ENCODE data around the gene ERLIN1.

ERLIN1 gene

DNA sequence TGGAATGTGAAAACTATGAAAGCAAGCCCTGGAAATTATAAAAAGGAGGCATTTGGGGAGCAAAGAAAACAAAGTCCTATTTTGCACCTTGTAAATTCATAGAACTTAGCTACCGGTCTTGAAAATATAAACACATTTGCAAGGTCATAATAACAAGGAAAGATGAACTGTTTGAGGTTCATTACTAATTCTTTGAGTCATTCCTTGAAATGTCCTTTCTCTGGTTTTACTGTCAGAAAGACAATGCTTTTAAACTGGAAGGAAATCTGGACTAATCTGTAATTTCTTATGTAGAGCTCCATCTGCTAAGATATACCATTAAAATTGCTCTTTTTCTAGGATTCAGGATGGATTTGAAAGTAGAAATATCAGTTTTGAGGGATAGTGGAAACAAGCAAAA is 1.4 kb downstream of the ERLIN1 start:
- peaks cover 76% of the 10 kb centered on the region for H3K36me3 Mint-ChIP-seq (ENCODE audit: low read depth)
- peak overlapping the region; percentile 89 for H3K27ac Mint-ChIP-seq
- H3K9me3 Mint-ChIP-seq: no peaks in the 10 kb centered on the region
- peak overlapping the region; percentile 90 for H3K4me3 Mint-ChIP-seq
- no peaks in the 10 kb centered on the region for H3K27me3 Mint-ChIP-seq
- peaks cover 57% of the 10 kb centered on the region for H3K4me1 Mint-ChIP-seq (ENCODE audit: low read depth)

DNA sequence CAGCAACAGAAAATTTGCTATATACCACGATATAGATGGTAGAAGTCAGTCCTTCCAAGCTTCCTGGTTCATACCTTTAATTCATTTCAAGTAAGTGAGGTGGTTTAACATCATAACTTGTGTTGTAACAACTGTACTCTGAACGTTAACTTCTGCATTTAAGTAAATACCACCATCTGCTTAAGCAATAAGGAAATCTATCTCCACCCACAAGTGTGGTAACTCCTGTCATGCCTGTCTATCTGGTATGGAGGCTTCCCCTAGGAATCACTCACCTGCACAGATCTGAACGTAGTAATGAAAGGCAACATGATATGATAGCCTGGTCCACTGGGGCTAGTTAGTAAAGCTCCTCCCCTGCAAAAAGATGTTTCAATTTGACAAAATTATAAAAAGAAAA is 2.3 kb downstream of the ERLIN1 start:
- Mint-ChIP-seq H3K4me3 (peak overlapping the region; percentile 90), H3K27ac (no peak overlapping the region), H3K36me3 (ENCODE audit: low read depth) (peaks cover 73% of the 10 kb centered on the region), H3K4me1 (ENCODE audit: low read depth) (peaks cover 47% of the 10 kb centered on the region), H3K27me3 (no peaks in the 10 kb centered on the region), H3K9me3 (no peaks in the 10 kb centered on the region)

DNA sequence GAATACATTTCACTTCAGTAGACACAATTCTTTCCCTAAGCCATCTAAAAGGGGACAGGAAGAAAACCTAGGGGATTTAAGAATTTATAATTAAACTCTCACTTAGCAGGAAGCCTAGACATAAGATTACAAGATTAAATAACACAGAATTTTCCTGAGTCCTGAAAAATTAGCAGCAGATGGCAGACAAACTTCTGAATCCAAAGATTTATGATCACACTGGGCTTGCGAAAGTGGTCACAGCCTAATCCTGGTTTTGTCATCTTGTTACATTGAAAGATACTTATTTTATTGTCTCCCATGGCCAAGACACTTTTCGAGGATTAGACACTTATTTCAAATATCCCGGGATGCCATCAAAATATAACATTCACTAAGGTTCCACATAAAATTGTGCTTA is 2.9 kb downstream of the ERLIN1 start:
- H3K4me1 Mint-ChIP-seq (ENCODE audit: low read depth): peaks cover 43% of the 10 kb centered on the region
- no peak overlapping the region for H3K27ac Mint-ChIP-seq
- no peaks in the 10 kb centered on the region for H3K27me3 Mint-ChIP-seq
- H3K4me3 Mint-ChIP-seq: no peak overlapping the region
- H3K9me3 Mint-ChIP-seq: no peaks in the 10 kb centered on the region
- H3K36me3 Mint-ChIP-seq (ENCODE audit: low read depth): peaks cover 73% of the 10 kb centered on the region

DNA sequence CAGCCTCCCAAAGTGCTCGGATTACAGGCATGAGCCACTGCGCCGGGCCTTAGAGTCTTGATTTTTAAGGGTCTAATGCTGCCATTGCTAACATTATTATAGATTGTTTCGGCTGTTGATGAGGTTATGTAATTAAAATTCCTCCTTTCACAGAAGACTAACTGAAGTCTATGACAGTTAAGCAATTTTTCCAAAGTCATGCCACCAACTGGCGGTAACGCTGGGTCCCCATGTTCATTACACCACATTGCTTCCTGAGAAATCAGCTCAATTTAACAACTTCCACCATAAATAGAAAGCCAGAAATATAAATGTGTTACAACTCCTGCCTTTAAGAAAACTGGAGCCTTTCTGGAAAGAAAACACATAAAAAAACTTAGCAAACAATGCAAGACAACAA is 3.5 kb downstream of the ERLIN1 start:
- no peak overlapping the region for H3K27ac Mint-ChIP-seq
- no peaks in the 10 kb centered on the region for H3K27me3 Mint-ChIP-seq
- H3K36me3 Mint-ChIP-seq (ENCODE audit: low read depth): peaks cover 73% of the 10 kb centered on the region
- H3K4me1 Mint-ChIP-seq (ENCODE audit: low read depth): peaks cover 37% of the 10 kb centered on the region
- no peaks in the 10 kb centered on the region for H3K9me3 Mint-ChIP-seq
- no peak overlapping the region for H3K4me3 Mint-ChIP-seq

DNA sequence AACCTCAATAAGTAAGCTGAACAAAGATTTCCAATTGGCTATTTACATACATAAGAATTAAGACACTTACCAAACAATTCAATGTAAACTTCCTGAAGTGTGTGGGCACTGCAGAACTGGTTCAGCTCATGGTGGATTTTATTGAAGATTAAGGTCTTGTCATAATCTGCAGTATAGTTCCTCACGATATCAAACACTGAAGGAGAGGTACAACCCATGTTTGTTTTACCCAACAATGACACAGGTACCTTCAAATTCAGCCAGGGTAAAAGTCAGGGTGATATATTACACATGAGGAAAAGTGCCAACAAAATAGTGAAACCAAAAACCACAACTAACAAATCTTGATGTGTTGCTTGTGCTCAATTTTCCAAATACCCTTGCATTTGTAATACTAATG is 10.0 kb downstream of the ERLIN1 start:
- Mint-ChIP-seq H3K4me1 (ENCODE audit: low read depth) (peaks cover 42% of the 10 kb centered on the region), H3K27ac (no peak overlapping the region), H3K27me3 (no peaks in the 10 kb centered on the region), H3K36me3 (ENCODE audit: low read depth) (peaks cover 86% of the 10 kb centered on the region), H3K9me3 (peaks cover 6% of the 10 kb centered on the region), H3K4me3 (no peak overlapping the region)

DNA sequence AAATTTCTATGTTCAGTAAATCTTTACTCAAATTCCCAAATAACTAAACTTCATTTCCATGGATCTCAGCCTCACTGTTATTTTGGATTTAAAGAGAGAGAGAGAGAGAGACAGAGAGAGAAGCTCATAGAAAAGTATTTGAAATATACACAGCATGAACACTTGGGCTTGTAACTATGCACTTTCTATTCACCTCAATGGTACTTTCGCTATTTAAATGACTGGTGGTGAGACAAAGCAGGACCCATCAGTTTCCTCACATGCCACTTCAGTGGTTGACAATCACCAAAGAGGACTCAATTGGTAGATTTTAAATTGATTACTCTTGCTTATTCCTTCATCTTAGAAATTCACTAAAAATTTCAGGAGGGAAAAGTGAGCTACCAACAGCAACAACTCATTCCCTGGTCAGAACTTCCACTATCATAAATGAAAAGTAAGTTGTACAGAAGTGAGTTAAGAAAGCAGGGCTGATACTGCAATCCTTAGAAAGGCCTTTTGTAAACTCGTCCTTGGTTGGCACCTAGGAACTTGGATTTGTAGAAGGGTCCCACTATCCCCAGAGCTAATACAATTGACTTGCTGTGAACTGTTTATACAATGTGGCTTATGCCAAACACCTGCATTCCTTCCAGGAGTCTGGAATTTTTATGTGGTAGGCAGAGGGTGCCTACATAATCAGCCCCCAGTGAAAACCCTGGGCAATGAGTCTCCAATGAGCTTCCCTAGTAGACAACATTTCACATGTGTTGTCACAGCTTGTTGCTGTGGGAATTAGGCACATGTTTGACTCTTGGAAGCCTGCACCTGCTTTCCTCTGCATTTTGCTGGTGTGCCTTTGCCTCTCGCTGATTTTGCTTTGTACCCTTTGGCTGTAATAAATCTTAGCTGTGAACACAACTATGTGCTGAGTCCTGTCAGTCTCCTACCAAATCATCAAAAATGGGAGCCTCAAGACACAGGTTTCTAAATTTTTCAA is 10.8 kb downstream of the ERLIN1 start:
- no peaks in the 10 kb centered on the region for H3K27me3 Mint-ChIP-seq
- peaks cover 6% of the 10 kb centered on the region for H3K9me3 Mint-ChIP-seq
- H3K4me3 Mint-ChIP-seq: peak overlapping the region; percentile 56
- peaks cover 41% of the 10 kb centered on the region for H3K4me1 Mint-ChIP-seq (ENCODE audit: low read depth)
- peak overlapping the region; percentile 51 for H3K27ac Mint-ChIP-seq
- peaks cover 84% of the 10 kb centered on the region for H3K36me3 Mint-ChIP-seq (ENCODE audit: low read depth)

DNA sequence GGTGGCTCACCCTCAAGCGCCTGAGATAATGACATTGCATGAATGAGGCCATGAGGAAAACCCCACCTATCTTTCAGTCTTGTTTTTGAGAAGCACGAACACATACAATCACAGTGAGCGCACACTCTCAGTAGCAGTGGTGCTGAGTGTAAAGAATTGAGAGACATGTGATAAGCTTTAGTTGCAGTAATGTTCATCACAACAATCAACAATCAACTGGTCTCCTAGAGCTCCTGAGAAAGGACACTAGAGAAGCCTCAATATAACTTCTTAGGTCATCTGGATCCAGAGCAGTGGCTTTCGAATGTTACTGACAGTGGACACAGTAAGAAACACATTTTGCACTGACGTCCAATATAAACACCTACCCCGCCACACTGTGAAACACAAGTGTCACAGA is 12.8 kb downstream of the ERLIN1 start:
- Mint-ChIP-seq H3K36me3 (ENCODE audit: low read depth) (peaks cover 80% of the 10 kb centered on the region), H3K27ac (no peak overlapping the region), H3K4me1 (ENCODE audit: low read depth) (peaks cover 53% of the 10 kb centered on the region), H3K4me3 (no peak overlapping the region), H3K9me3 (peaks cover 6% of the 10 kb centered on the region), H3K27me3 (no peaks in the 10 kb centered on the region)

DNA sequence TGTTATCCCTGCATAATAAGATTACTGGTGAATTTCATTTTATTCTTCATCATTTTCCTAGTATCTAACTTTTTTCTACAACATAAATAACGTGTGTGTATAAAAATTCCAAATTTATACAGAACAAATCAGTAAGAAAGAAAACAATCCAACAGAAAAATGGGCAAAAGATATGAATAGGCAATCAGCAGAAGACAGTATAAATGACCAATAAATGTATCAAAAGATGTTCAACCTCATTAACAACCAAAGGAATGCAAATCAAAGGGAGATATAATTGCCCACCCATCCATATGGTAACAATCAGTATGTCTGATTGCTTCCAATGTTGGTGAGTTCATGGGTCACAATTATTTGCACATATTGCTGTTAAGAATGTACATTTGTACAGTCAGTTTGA is 13.5 kb downstream of the ERLIN1 start:
- H3K36me3 Mint-ChIP-seq (ENCODE audit: low read depth): peaks cover 78% of the 10 kb centered on the region

DNA sequence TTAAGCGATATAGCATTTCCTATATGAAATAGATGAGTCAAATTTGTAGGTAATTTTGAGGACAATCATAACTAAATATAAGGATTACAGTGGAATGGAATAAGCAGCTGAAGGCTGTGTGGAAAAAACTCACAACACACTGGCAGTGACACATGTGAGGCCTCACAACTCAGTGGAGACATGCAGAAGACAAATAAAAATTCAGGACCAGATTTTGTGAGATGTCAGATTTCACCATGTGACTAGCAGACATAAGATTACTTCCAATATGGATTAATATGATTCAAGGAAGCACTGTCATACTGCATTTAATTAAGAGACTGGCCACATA is 17.6 kb downstream of the ERLIN1 start:
- peaks cover 6% of the 10 kb centered on the region for H3K9me3 Mint-ChIP-seq
- H3K4me1 Mint-ChIP-seq (ENCODE audit: low read depth): peaks cover 45% of the 10 kb centered on the region
- H3K36me3 Mint-ChIP-seq (ENCODE audit: low read depth): peaks cover 71% of the 10 kb centered on the region
- H3K27ac Mint-ChIP-seq: peak overlapping the region; percentile 80
- H3K27me3 Mint-ChIP-seq: no peaks in the 10 kb centered on the region
- peak overlapping the region; percentile 39 for H3K4me3 Mint-ChIP-seq

More for the DNA sequence above, 13.5 kb downstream of the ERLIN1 start:
- Mint-ChIP-seq H3K4me3 (no peak overlapping the region), H3K27me3 (no peaks in the 10 kb centered on the region), H3K27ac (no peak overlapping the region), H3K4me1 (ENCODE audit: low read depth) (peaks cover 60% of the 10 kb centered on the region), H3K9me3 (peaks cover 6% of the 10 kb centered on the region)

DNA sequence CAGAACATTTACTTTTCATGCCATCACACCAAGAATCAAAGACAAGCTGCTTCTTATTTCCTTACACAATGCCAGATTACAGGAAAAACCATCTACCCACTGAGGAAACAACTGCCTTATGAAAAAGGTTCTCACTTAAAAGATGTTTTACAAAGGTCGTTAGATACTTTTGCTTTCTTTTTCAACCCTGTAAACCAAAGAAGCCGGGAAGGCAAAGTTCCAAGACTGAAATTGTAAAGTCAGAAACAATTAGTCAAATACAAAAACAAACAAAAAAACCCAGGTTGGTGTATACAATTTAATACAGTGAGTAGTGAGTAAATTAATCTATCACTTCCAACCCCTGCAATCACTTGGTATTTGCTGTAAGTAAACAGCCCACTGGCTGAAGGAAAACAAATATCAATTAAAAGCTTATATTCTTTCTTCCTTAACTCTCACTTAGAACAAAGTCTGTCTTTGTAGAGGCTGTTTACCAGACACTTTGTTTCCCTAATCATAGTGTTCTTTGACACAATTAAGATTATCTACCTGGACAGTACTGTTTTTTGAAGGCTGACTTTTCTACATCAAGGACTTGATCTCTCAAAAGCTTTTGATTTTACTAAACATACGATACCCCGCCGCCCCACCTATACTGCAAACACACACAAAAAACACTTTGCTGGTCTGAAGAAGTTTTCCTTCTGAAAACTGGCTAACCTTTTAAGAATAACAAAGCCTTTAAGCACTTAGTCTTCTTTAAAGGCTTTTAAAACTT is 18.1 kb downstream of the ERLIN1 start:
- H3K36me3 Mint-ChIP-seq (ENCODE audit: low read depth): peaks cover 69% of the 10 kb centered on the region
- no peaks in the 10 kb centered on the region for H3K27me3 Mint-ChIP-seq
- H3K4me3 Mint-ChIP-seq: peak overlapping the region; percentile 39
- H3K4me1 Mint-ChIP-seq (ENCODE audit: low read depth): peaks cover 42% of the 10 kb centered on the region
- peaks cover 6% of the 10 kb centered on the region for H3K9me3 Mint-ChIP-seq
- peak overlapping the region; percentile 80 for H3K27ac Mint-ChIP-seq

DNA sequence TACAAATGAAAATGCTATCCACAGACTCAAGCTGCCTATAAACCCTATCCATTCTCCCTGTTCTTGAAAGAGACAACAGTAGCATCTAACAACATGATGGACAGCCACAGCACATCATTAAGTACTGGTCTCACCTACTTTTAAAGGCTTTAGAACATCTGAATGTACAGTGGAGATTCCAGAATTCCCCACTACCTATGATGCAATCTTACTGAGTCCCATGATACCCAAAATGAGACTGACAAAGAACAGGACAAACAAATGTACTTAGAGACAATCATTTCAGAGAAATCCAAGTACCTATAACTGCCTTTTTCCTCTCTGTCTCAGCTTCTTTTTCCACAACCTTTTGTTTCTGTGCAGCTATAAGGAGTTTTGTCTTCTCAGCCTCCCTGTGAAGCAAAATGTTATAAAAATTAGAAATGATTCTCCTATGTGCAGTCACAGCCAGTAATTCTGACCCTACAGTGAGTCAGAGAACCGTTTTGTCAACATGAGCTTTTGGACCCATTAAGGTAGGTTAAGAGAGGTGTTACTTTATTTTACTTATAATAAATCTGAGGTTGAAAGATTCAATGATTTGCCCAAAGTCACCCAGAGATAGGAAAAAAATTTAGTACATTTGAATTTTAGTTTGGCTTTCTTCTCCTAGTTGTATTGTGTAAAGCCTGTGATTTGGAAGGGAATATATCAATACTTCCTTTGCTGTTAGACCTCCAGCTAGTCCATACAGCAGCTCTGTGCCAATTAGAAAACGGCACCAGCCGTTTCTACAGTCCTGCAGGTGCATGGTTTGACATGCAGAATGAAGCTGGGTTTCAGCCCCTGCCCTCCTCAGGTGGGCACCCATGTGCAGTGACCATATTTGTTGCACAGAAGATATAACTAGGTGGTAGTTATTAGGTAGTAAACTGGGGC is 21.9 kb downstream of the ERLIN1 start:
- Mint-ChIP-seq H3K4me1 (ENCODE audit: low read depth) (peaks cover 30% of the 10 kb centered on the region), H3K9me3 (no peaks in the 10 kb centered on the region), H3K36me3 (ENCODE audit: low read depth) (peaks cover 71% of the 10 kb centered on the region), H3K27ac (no peak overlapping the region), H3K4me3 (no peak overlapping the region), H3K27me3 (no peaks in the 10 kb centered on the region)

DNA sequence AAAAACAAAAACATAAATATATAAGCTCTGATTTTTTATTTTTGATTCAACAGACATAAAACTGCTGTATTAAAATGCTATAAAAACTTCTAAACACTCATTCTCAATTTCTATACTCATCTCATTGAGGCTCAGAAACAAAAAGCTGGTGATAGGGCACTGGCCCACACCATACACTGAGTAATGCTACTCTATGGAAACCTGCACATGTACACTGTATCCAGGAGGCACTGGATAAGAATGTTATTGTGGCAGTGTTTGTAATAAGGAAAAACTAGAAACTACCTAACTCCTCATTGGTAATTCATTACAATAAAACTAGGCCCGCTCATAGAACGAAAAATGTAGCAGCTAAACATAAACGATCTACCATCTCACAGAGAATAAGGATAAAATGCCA is 23.1 kb downstream of the ERLIN1 start:
- no peak overlapping the region for H3K4me3 Mint-ChIP-seq
- no peaks in the 10 kb centered on the region for H3K9me3 Mint-ChIP-seq
- H3K36me3 Mint-ChIP-seq (ENCODE audit: low read depth): peaks cover 76% of the 10 kb centered on the region
- peak overlapping the region; percentile 23 for H3K27ac Mint-ChIP-seq
- no peaks in the 10 kb centered on the region for H3K27me3 Mint-ChIP-seq
- H3K4me1 Mint-ChIP-seq (ENCODE audit: low read depth): peaks cover 22% of the 10 kb centered on the region

DNA sequence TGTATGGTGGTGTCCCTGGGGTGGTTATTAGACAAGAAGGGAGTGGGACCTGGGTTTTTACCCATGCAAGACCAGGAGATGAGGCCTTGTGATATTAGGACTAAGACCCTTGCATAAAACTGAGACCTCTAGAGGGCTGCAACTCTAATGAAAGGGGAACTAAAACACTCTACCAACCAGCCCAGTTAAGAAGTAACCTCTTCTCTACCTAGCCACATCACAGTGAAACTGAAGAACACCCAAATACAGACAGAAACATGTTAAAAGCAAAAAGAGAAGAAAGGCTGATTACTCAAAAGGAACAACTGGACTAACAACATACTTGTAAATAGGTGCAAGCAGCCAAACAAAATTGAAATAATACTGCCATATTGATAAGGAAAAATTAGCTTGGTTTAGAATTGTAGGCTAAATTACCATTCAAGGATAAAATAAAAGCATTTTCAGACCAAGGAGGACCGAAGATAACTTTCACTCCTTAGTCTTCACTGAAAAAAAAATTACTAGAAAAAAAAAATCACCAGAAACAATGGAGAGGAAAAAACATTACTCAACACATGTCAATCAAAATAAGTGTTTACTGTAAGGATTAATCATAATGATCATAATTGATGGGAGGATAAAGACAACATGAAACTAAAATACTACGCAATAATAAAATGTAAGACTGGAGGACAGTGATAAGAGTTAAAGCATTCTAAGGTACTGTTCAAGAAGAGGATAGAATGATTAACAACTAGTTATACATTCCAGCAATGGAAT is 27.6 kb downstream of the ERLIN1 start:
- Mint-ChIP-seq H3K9me3 (no peaks in the 10 kb centered on the region), H3K4me1 (ENCODE audit: low read depth) (peaks cover 15% of the 10 kb centered on the region), H3K27me3 (no peaks in the 10 kb centered on the region), H3K4me3 (no peak overlapping the region), H3K27ac (no peak overlapping the region), H3K36me3 (ENCODE audit: low read depth) (peaks cover 84% of the 10 kb centered on the region)

DNA sequence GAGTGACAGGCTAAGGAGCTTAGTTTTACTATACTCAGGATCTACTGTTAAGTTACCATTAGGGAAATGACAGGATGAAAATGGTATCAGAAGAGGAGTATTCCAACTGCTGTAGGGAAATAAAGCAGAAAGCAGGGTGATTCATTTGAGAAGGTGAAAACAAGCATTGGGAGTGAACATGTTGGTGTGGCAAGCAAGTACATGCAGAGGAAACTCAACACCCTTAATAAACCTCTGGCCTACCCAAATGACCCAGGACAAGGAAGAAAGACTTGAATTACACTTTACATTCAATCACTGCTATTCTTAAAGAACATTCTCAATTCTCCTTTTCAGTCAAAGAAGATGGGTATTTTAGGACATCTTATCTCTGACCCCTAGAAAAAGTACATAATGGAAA is 28.7 kb downstream of the ERLIN1 start:
- no peaks in the 10 kb centered on the region for H3K27me3 Mint-ChIP-seq
- no peak overlapping the region for H3K27ac Mint-ChIP-seq
- H3K4me3 Mint-ChIP-seq: no peak overlapping the region
- peaks cover 17% of the 10 kb centered on the region for H3K4me1 Mint-ChIP-seq (ENCODE audit: low read depth)
- H3K9me3 Mint-ChIP-seq: no peaks in the 10 kb centered on the region
- H3K36me3 Mint-ChIP-seq (ENCODE audit: low read depth): peaks cover 82% of the 10 kb centered on the region

All from stimulated activated naive CD8-positive, alpha-beta T cell treated with anti-CD3 and anti-CD28 coated beads, Interleukin-15, Interleukin-2, amounts not matched to agents 100 ng/mL and 50 ng/mL, for 24 hours (primary cell).